ENCODE results near the gene CCDC85C.

The CCDC85C gene

GRCh38 chr14:99606359-99606758 is 2.4 kb upstream of the CCDC85C start:
- DNase-seq (ENCODE audit: low spot score) = no peak

GRCh38 chr14:99605299-99605961 is 1.4 kb upstream of the CCDC85C start:
- peak; percentile 66 for DNase-seq (ENCODE audit: low spot score)

GRCh38 chr14:99604766-99605298 is 825 bp upstream of the CCDC85C start:
- no peak for DNase-seq (ENCODE audit: low spot score)

GRCh38 chr14:99604278-99604765 is 315 bp upstream of the CCDC85C start:
- peak; percentile 89 for DNase-seq (ENCODE audit: low spot score)

GRCh38 chr14:99602788-99603415 is 1.1 kb downstream of the CCDC85C start:
- DNase-seq (ENCODE audit: low spot score) = no peak

GRCh38 chr14:99602054-99602787 is 1.8 kb downstream of the CCDC85C start:
- DNase-seq (ENCODE audit: low spot score) = no peak

- DNase-seq (ENCODE audit: low spot score) = no peak
Observed at GRCh38 chr14:99601361-99601831, 2.6 kb downstream of the CCDC85C start.

DNA sequence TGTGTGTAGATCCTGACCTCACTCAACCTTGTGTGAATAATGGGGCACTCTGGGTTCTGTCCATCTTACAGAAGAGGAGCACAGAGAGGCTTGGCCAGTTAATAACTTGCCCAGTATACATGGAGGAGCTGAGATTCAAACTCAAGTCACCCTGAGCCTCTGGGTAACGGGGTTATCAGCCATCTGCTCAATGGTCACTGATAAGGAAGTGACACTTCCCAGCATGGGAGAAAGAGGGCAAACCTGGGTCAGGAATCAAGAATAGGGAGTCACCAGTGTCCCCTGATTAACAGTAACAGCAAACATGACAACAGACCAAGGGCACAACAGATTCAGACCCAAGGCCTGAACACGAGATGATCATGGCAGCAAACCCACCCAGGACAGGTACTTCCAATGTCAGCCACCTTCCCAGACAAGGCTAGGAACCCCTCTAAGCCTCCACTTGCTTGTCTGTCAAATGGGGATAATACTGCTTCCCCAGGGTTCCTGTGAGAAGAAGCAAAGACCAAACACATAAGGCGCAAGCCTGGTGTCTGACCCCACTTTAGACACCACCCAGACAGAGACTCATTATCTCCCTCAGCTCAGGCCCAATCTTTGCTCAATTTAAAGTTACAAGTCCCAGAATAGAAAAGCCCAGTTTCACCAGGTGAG is 3.6 kb downstream of the CCDC85C start:
- no peak for DNase-seq (ENCODE audit: low spot score)

DNA sequence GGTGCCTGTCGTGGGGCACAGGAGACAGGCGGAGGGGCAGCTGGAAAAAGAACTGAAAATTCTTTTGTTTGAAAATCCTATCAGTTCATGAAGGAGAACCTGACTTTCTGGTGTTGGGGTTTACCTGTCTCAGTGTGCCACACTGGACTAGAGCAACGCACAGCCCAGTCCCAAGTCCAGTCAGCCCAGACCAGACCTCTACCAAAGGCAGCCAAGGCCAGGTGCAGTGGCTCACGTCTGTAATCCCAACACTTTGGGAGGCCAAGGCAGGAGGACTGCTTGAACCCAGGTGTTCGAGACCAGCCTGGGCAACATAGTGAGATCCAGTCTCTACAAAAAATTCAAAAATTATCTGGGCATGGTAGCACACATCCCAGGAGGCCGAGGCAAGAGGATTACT is 4.6 kb downstream of the CCDC85C start:
- DNase-seq (ENCODE audit: low spot score) = no peak

DNA sequence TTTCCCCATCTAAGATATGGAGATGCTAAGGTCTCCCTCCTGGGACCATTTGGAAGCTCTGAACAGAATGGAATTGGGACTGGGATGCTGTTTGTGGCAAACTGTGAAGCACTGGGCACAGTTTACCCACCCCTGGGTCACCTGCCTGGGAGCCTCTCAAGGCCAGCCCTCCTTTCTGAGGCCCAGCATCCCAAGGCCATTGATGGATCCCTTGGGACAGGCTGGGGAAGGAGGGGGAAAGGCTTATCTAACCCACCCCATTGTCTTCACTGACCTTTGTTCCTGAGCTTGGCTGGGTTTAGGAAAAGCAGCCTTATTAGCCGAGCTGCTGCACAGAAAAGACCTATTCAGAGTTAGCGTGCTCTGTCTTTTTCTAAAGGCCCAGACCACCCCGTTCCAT is 5.2 kb downstream of the CCDC85C start:
- no peak for DNase-seq (ENCODE audit: low spot score)

DNA sequence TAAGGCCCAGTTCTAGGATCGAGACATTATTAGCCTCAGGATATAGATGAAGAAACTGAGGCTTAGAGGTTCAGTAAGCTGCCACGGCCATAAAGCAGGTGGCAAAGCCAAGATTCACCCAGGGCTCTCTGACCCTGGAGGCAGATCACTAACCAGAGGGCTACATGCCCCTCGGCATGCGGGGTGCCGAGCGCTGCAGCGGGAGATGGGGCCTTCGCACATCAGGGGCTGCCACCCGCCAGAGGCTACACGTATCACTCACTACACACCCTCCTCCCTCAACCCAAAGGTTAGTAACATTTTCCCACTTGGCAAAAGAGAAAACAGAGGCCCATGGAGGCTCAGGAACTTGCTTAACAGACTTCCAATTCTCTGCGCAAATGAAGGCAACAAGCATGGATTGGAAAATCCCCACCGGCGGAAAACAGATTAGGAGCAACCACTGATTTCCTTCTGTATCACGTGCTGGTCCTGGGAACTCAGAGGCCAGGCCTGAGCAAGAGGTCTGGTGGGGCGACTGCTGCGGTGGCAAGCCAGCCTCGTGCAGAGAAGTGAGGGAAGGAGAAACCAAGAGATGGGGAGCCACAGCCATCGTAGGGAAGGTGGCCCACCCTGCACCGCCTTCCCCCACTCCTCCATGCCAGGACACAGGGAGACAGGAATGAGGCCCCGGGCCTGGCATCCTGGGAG is 6.0 kb downstream of the CCDC85C start:
- no peak for DNase-seq (ENCODE audit: low spot score)

DNA sequence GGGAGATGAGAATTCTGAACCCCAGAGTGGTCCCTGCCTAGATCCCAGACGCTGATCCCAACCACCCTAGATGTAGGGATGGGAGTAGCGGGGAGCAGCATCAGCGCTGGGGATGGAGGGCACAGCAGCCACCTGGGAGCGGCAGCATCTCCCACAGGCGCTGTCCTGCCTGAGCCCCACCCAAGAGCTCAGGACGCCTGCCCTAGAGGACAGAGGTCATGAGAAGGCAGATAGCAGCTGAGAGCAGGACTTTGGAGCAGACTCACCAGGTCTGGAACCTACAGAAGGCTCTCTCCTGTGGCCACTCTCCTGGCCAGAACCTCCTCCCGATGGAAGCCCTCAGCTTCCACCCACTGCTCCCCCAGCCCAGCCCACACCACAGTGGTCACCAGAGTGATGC is 7.2 kb downstream of the CCDC85C start:
- no peak for DNase-seq (ENCODE audit: low spot score)

DNA sequence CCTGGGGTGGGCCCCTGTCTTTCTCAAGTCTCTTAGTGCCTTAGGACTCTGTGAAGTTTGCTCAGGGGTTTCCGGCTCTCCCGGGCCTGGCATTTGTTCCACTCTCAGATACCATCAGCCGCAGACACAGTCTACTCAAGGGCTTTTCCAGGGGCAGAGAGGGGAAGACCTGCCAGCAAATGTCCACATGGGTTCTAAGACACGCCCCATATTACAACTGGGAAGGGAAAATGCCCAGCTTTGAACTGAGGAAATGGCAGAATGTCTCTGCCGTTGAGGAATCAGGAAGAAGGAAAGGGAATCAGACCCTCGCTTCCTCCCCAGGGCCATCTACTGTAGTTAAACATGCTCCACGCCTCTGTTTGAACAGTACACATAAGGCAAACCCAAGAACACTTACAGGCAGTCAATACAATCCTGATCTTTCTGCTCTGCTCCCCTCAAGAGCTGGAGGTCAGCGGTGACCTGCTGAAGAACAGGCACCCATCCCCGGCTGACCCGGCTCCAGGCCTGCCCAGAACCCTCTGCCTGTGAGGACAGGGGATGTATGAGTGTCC is 7.9 kb downstream of the CCDC85C start:
- DNase-seq (ENCODE audit: low spot score) = no peak

GRCh38 chr14:99595524-99595923 is 8.5 kb downstream of the CCDC85C start:
- DNase-seq (ENCODE audit: low spot score) = no peak

GRCh38 chr14:99595034-99595433 is 9.0 kb downstream of the CCDC85C start:
- no peak for DNase-seq (ENCODE audit: low spot score)

DNA sequence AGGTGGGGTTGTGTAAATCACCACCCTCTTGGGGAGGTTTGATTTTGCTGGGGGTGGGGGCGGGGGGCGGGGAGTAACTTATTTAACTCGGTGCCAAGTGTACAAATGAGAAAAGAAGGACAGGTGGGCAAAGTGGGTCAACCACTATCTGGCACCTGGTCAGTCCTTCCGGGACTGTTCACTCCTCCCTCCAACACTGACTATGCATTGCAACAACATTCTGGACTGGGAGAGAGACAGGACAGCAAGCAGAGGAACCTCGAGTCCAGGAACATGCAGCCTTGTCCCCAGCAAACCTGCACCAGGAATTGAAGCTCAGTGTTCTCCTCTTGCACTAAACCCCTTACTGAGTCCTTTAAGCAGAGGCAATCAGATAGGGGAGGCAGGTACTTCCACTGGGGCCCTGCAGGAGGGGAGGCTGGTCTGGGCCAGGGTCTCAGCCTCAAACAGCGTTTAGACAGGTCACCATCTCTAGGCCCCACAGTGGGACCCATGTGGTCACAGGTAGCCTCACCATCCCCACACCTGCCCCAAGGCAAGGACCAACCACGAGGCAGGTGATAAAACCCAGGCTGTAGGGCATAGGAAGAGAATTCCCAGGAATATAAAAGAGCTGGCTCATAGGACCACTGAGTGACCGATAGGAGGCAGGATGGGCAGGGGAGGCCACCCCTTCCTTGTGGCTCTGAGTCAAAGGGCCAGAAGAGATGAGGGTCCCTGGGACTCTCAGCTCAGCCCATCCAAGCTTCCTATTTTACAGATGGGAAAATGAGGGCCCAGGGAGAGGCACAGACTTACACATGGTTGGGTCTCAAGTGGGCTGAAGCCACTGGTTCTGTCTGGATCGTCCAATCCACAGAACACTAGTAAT is 9.8 kb downstream of the CCDC85C start:
- no peak for DNase-seq (ENCODE audit: low spot score)

GRCh38 chr14:99592933-99593753 is 10.9 kb downstream of the CCDC85C start:
- DNase-seq (ENCODE audit: low spot score) = no peak

DNA sequence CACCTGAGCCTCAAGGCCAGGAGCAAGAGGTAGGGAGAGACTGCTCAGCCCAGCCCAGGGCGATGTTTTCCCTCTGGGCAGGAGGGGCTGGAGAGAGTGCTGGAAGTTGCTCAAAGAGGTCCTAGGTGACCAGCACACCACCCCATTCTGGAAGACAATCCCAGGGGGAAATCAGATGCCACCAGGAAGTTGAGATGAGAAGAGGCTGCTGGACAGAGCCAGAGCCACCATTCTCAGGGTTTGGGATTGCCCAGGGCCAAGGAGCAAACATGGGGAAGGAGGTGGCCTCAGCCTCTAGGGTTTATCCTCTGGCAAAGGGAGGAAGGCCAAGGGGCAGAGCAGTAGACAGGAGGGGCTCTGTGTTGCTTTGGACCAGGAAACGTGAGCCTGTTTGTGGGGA is 11.6 kb downstream of the CCDC85C start:
- DNase-seq (ENCODE audit: low spot score) = no peak

Data from SK-N-DZ (cell line).